Thyroid gland (tissue), 4 donors: ENCODE data around the gene CFAP90.

Experiments used
- POLR2A ChIP-seq, 2 donors: fragments of 450-650 bp; IDR thresholded peaks; one replicate each; pipeline ENCODE4 v1.6.1; 2017; ENCODE audit warnings: antibody characterized with exemption in 2 of 2, mild to moderate bottlenecking in 2 of 2, moderate library complexity in 1 of 2
- TF ChIP-seq, protein P1 (sequence below), 6 experiments: fragments of 200-600 bp in 3 of 6; fragments of 450-650 bp in 3 of 6; sonication (generic) in 3 of 6; IDR thresholded peaks; one replicate each; pipeline ENCODE4 v1.5.1; 2016 to 2019; ENCODE audit warnings: antibody characterized with exemption in 6 of 6, mild to moderate bottlenecking in 2 of 6, inconsistent platforms in 1 of 6, moderate library complexity in 1 of 6

- TF ChIP-seq, protein P1, sequence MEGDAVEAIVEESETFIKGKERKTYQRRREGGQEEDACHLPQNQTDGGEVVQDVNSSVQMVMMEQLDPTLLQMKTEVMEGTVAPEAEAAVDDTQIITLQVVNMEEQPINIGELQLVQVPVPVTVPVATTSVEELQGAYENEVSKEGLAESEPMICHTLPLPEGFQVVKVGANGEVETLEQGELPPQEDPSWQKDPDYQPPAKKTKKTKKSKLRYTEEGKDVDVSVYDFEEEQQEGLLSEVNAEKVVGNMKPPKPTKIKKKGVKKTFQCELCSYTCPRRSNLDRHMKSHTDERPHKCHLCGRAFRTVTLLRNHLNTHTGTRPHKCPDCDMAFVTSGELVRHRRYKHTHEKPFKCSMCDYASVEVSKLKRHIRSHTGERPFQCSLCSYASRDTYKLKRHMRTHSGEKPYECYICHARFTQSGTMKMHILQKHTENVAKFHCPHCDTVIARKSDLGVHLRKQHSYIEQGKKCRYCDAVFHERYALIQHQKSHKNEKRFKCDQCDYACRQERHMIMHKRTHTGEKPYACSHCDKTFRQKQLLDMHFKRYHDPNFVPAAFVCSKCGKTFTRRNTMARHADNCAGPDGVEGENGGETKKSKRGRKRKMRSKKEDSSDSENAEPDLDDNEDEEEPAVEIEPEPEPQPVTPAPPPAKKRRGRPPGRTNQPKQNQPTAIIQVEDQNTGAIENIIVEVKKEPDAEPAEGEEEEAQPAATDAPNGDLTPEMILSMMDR (IDR thresholded peaks at IDR 0.05) = no peak
- TF ChIP-seq POLR2A (IDR thresholded peaks at IDR 0.05) = no peak
These were observed 820 bp upstream of the CFAP90 start for GRCh38 chr5:7851617-7852289.
